Tibial nerve (tissue), 3 donors: ENCODE measurements around the gene TNFSF13.

Experiments used
- POLR2A ChIP-seq, 2 donors: fragments of 450-650 bp; IDR thresholded peaks; one replicate each; pipeline ENCODE4 v1.6.1; 2017; ENCODE audit warnings: antibody characterized with exemption in 2 of 2, mild to moderate bottlenecking in 2 of 2, moderate library complexity in 2 of 2
- TF ChIP-seq, protein P1 (sequence below), 5 experiments: fragments of 200-600 bp in 3 of 5; fragments of 450-650 bp in 2 of 5; sonication (generic) in 3 of 5; IDR thresholded peaks; one replicate each; pipeline ENCODE4 v1.5.1; 2016 to 2019; ENCODE audit warnings: antibody characterized with exemption in 5 of 5, mild to moderate bottlenecking in 3 of 5, moderate library complexity in 2 of 5

DNA sequence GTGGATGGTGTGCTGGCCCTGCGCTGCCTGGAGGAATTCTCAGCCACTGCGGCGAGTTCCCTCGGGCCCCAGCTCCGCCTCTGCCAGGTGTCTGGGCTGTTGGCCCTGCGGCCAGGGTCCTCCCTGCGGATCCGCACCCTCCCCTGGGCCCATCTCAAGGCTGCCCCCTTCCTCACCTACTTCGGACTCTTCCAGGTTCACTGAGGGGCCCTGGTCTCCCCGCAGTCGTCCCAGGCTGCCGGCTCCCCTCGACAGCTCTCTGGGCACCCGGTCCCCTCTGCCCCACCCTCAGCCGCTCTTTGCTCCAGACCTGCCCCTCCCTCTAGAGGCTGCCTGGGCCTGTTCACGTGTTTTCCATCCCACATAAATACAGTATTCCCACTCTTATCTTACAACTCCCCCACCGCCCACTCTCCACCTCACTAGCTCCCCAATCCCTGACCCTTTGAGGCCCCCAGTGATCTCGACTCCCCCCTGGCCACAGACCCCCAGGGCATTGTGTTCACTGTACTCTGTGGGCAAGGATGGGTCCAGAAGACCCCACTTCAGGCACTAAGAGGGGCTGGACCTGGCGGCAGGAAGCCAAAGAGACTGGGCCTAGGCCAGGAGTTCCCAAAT, 1.3 kb upstream of the TNFSF13 start:
- no peak for TF ChIP-seq POLR2A (IDR thresholded peaks at IDR 0.05)
- TF ChIP-seq, protein P1, sequence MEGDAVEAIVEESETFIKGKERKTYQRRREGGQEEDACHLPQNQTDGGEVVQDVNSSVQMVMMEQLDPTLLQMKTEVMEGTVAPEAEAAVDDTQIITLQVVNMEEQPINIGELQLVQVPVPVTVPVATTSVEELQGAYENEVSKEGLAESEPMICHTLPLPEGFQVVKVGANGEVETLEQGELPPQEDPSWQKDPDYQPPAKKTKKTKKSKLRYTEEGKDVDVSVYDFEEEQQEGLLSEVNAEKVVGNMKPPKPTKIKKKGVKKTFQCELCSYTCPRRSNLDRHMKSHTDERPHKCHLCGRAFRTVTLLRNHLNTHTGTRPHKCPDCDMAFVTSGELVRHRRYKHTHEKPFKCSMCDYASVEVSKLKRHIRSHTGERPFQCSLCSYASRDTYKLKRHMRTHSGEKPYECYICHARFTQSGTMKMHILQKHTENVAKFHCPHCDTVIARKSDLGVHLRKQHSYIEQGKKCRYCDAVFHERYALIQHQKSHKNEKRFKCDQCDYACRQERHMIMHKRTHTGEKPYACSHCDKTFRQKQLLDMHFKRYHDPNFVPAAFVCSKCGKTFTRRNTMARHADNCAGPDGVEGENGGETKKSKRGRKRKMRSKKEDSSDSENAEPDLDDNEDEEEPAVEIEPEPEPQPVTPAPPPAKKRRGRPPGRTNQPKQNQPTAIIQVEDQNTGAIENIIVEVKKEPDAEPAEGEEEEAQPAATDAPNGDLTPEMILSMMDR (IDR thresholded peaks at IDR 0.05), result no peak
